ENCODE data around the gene BCR. TPM values are rescaled to one million over a fixed set of nuclear protein-coding genes. Genes with fewer than 3 reads are reported as not detected.

The BCR gene
- total and polyA plus RNA-seq, 2 of the 13 experiments (the other 11 are each of a cell fraction or from before 2014, with no cell fraction given) = 19.9 to 33.6 TPM

DNA sequence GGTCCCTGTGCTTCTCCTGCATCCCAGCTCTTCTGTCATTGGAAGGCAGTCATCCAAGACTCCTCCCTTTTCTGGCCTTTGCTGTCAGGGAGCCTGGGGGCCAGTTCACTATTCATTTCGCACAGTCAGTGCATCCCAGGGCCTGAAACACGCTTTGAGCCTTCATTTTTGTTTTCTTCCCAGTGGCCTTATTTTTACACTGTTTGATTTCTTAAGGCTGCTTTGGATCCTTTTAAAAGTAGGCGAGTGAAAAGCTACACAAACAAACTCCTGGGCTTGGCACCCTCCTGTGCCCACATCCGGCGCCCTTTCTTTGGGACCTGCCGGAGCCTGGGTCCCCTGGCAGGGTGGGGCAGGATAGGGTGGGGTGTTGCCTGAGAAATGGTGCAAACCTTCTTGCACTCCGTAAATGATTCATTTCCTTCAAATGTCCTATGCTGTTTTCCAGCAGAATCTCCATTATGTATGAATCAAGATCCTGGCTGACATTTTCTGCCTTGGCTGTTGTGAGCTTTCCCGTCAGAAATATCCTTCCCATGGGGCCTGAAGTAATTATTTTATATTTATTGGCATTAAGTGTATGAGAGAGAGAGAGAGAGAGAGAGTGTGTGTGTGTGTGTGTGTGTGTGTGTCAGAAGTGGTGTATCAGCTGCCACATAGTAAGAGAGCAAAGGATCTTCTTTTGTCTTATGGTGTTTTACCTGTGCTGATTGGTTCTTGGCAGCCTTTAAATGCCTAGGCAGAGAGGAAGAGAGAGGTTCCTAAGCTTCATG is 45.6 kb downstream of the BCR start (continued):
- TF ChIP-seq MAZ (IDR thresholded peaks at IDR 0.05; ENCODE audit: borderline replicate concordance, low read depth, low read length) (no peak), MAZ (CRISPR knock-in tag; IDR thresholded peaks at IDR 0.05; ENCODE audit: low read depth) (no peak), RERE (CRISPR knock-in tag; IDR thresholded peaks at IDR 0.05; ENCODE audit: low read depth) (no peak)

DNA sequence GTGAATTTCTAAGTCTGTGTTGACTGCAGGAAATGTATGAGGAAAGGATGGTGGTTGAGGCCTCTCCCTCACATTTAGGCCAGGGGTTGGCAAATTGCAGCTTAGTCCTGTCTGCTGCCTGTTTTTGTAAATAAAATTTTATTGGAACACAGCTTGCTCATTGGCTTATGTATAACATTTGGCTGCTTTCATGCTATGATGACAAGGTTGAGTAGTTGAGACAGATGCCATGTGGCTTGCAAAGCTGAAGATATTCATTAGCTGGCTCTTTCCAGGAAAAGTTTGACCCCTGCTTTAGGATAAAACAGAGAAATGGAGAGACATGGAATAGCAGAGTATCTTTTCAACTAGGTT is 46.2 kb downstream of the BCR start:
- no TSS peak for BruUV-seq (replicated peaks)
- H4K20me1 ChIP-seq (ENCODE audit: insufficient read depth, low read length) = peaks cover 14% of the 10 kb centered on the region
- H3K9ac ChIP-seq (ENCODE audit: insufficient read depth, low read depth, low read length) = no peak overlapping the region
- no peak overlapping the region for H3K27ac ChIP-seq (ENCODE audit: extremely low read length, insufficient read depth, low read length)
- H3K4me3 ChIP-seq (replicated peaks in 1 of 3; ENCODE audit: insufficient read depth in 1 of 3, low read depth in 2 of 3, low read length in 3 of 3) = no peak overlapping the region
- no peak for ATAC-seq
- peaks cover 35% of the 10 kb centered on the region for H3K4me1 ChIP-seq (ENCODE audit: insufficient read depth, low read length)
- CTCF ChIA-PET (ENCODE audit: low intra/inter-chr PET ratio, low total read pairs) = no interaction called here
- in situ Hi-C loops (cut with HindIII; ENCODE audit: extremely low pct_ligation_motif_present, low pct_unique_long_range_greater_than_20kb) (no loop called here), intact Hi-C loops (cut with micrococcal nuclease; ENCODE audit: unreplicated experiment) (no loop called here)
- no peak overlapping the region for H2AFZ ChIP-seq (ENCODE audit: low read length)
- peaks cover 0 to 10% of the 10 kb centered on the region in 2 experiments; a peak in 3 of 5 replicates for H3K36me3 ChIP-seq (replicated peaks in 1 of 2; ENCODE audit: control insufficient read depth in 1 of 2, insufficient read depth in 2 of 2, low read length in 2 of 2)
- no peak for DNase-seq (ENCODE audit: low spot score)
- H3K27me3 ChIP-seq (ENCODE audit: control insufficient read depth in 1 of 2, insufficient read depth in 2 of 2, low read length in 2 of 2) = no peaks in the 10 kb centered on the region
- FAIRE-seq = no peak
- peaks cover 85% of the 10 kb centered on the region for H3K79me2 ChIP-seq (ENCODE audit: insufficient read depth, low read length)
- H3K4me2 ChIP-seq (ENCODE audit: low read depth, low read length) = no peak overlapping the region
- POLR2A ChIA-PET = no interaction called here
- no peaks in the 10 kb centered on the region for H3K9me3 ChIP-seq (ENCODE audit: low read length)
- TF ChIP-seq ZNF549 (CRISPR knock-in tag; IDR thresholded peaks at IDR 0.05) (no peak), SMARCE1 (IDR thresholded peaks at IDR 0.05; ENCODE audit: borderline replicate concordance) (no peak), TGIF2 (CRISPR knock-in tag; IDR thresholded peaks at IDR 0.05) (no peak), SP5 (CRISPR knock-in tag; IDR thresholded peaks at IDR 0.05; ENCODE audit: borderline replicate concordance, low read depth) (no peak)
- TF ChIP-seq, protein P1, sequence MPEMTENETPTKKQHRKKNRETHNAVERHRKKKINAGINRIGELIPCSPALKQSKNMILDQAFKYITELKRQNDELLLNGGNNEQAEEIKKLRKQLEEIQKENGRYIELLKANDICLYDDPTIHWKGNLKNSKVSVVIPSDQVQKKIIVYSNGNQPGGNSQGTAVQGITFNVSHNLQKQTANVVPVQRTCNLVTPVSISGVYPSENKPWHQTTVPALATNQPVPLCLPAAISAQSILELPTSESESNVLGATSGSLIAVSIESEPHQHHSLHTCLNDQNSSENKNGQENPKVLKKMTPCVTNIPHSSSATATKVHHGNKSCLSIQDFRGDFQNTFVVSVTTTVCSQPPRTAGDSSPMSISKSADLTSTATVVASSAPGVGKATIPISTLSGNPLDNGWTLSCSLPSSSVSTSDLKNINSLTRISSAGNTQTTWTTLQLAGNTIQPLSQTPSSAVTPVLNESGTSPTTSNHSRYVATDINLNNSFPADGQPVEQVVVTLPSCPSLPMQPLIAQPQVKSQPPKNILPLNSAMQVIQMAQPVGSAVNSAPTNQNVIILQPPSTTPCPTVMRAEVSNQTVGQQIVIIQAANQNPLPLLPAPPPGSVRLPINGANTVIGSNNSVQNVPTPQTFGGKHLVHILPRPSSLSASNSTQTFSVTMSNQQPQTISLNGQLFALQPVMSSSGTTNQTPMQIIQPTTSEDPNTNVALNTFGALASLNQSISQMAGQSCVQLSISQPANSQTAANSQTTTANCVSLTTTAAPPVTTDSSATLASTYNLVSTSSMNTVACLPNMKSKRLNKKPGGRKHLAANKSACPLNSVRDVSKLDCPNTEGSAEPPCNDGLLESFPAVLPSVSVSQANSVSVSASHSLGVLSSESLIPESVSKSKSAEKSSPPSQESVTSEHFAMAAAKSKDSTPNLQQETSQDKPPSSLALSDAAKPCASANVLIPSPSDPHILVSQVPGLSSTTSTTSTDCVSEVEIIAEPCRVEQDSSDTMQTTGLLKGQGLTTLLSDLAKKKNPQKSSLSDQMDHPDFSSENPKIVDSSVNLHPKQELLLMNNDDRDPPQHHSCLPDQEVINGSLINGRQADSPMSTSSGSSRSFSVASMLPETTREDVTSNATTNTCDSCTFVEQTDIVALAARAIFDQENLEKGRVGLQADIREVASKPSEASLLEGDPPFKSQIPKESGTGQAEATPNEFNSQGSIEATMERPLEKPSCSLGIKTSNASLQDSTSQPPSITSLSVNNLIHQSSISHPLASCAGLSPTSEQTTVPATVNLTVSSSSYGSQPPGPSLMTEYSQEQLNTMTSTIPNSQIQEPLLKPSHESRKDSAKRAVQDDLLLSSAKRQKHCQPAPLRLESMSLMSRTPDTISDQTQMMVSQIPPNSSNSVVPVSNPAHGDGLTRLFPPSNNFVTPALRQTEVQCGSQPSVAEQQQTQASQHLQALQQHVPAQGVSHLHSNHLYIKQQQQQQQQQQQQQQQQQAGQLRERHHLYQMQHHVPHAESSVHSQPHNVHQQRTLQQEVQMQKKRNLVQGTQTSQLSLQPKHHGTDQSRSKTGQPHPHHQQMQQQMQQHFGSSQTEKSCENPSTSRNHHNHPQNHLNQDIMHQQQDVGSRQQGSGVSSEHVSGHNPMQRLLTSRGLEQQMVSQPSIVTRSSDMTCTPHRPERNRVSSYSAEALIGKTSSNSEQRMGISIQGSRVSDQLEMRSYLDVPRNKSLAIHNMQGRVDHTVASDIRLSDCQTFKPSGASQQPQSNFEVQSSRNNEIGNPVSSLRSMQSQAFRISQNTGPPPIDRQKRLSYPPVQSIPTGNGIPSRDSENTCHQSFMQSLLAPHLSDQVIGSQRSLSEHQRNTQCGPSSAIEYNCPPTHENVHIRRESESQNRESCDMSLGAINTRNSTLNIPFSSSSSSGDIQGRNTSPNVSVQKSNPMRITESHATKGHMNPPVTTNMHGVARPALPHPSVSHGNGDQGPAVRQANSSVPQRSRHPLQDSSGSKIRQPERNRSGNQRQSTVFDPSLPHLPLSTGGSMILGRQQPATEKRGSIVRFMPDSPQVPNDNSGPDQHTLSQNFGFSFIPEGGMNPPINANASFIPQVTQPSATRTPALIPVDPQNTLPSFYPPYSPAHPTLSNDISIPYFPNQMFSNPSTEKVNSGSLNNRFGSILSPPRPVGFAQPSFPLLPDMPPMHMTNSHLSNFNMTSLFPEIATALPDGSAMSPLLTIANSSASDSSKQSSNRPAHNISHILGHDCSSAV (CRISPR knock-in tag; IDR thresholded peaks at IDR 0.05; ENCODE audit: borderline replicate concordance) = no peak
